ENCODE results near the gene AKAP6. TPM values are rescaled to one million over a fixed set of nuclear protein-coding genes. Genes with fewer than 3 reads are reported as not detected.
"Not testable (repeated sequence)": the region's sequence is repeated elsewhere in the genome, so short reads cannot be mapped to it uniquely, and the experiment has no call there.

The AKAP6 gene
- polyA plus RNA-seq, 6 donors from 2014 or later = 1.6 to 12.4 (median 6.5) TPM

DNA sequence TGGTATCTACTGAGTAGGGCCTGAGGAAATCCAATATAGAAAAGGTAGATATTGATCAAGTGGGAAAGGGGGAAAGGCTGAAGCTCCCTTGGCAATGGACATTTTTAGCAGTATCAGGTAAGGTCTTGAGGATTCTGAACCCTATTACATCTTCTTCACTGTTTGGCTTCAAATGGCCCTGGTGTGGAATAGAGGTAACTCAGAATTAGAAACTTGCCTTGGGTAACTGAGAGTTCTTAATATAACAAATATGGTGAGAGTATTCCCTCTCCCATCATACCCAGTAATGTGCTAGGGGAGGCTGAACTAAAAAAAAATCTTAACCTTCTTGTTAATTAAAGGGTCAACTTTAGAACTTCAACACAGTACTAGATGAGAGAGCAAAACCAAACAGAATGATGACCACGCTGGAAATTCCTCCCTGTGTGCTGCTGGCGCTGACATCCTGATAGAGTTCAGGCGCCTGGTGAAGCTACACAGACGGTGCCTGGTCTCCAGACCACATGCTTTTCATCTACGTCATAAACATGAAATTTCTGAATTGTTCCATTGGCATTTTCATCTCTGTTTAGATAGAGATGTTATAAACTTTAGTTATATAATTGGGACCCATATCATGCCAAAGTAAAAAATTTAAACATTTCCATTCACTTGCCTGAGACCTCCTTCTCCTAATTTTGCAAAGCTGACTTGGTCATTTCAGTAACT, 128.3 kb downstream of the AKAP6 start:
- Mint-ChIP-seq H3K9me3 (peaks cover 0 to 18% (median 5%) of the 10 kb centered on the region in 7 donors), H3K4me3 (no peak overlapping the region), H3K27ac (no peak overlapping the region), H3K36me3 (peaks cover 5 to 8% of the 10 kb centered on the region in 2 donors), H3K27me3 (peaks cover 0 to 21% (median 17%) of the 10 kb centered on the region in 3 donors), H3K4me1 (peaks cover 0 to 4% (median 0%) of the 10 kb centered on the region in 3 donors)
- no peak for DNase-seq
- ATAC-seq (ENCODE audit: low read depth in 2 of 2) = no peak

DNA sequence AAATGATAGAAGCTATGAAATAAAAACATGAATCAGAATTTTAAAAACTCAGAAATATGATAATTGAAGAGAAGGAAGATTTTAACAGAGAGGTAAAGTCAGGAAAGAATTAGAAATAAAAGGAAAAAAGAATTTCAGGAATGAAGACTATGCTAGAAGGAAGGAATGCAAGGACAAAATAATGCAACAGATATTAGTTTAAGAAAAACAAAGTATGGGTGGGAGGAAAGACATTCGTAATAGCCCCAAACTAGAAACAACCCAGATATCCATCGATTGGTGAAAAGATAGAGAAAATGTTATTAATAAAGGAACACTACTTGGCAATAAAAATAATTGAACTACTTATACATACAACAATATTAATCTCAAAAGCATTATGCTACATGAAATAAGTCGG, 129.6 kb downstream of the AKAP6 start:
- peaks cover 0 to 29% (median 17%) of the 10 kb centered on the region in 3 donors for H3K27me3 Mint-ChIP-seq
- no peak for ATAC-seq (ENCODE audit: low read depth in 2 of 2)
- DNase-seq = no peak
- peaks cover 4 to 32% (median 14%) of the 10 kb centered on the region in 7 donors for H3K9me3 Mint-ChIP-seq
- H3K4me3 Mint-ChIP-seq = no peak overlapping the region
- peaks cover 0 to 5% (median 0%) of the 10 kb centered on the region in 3 donors for H3K4me1 Mint-ChIP-seq
- peaks cover 14% of the 10 kb centered on the region in 2 donors for H3K36me3 Mint-ChIP-seq
- no peak overlapping the region for H3K27ac Mint-ChIP-seq

DNA sequence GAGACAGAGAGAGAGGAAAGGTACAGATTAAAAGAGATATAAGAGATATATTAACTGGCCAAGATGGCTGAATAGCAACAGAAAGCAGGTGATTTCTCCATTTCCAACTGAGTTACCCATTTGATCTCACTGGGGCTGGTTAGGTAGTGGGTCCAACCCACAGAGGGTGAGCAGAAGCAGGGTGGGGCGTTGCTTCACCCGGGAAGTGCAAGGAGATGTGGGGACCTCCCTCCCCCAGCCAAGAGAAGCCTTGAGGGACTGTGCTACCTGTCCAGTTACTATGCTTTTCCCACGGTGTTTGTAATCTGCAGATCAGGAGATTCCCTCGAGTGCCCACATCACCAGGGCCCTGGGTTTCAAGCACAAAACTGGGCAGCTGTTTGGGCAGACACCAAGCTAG, 131.2 kb downstream of the AKAP6 start:
- Mint-ChIP-seq H3K4me1 (peaks cover 0 to 3% (median 0%) of the 10 kb centered on the region in 3 donors), H3K27me3 (peaks cover 4 to 29% (median 17%) of the 10 kb centered on the region in 3 donors), H3K27ac (no peak overlapping the region), H3K36me3 (peaks cover 14 to 16% of the 10 kb centered on the region in 2 donors), H3K9me3 (peaks cover 9 to 35% (median 23%) of the 10 kb centered on the region in 7 donors), H3K4me3 (no peak overlapping the region)
- DNase-seq (no peak), ATAC-seq (ENCODE audit: low read depth in 2 of 2) (no peak)

GRCh38 chr14:32462553-32462952, 133.5 kb downstream of the AKAP6 start:
- peaks cover 9 to 41% (median 32%) of the 10 kb centered on the region in 7 donors for H3K9me3 Mint-ChIP-seq
- not testable (repeated sequence) for DNase-seq; H3K4me3 Mint-ChIP-seq; ATAC-seq (ENCODE audit: low read depth in 2 of 2); H3K4me1 Mint-ChIP-seq
- peaks cover 4 to 29% (median 17%) of the 10 kb centered on the region in 3 donors for H3K27me3 Mint-ChIP-seq
- H3K27ac Mint-ChIP-seq = peak overlapping the region in 1 of 6 donors; percentile 38
- peaks cover 14 to 16% of the 10 kb centered on the region in 2 donors for H3K36me3 Mint-ChIP-seq

- no peaks in the 10 kb centered on the region for H3K36me3 Mint-ChIP-seq
- no peak for DNase-seq
- peaks cover 0 to 18% (median 10%) of the 10 kb centered on the region in 7 donors for H3K9me3 Mint-ChIP-seq
- no peak overlapping the region for H3K4me3 Mint-ChIP-seq
- H3K4me1 Mint-ChIP-seq = peaks cover 0 to 2% (median 0%) of the 10 kb centered on the region in 3 donors
- no peak overlapping the region for H3K27ac Mint-ChIP-seq
- no peak for ATAC-seq (ENCODE audit: low read depth in 2 of 2)
- H3K27me3 Mint-ChIP-seq = peaks cover 9 to 12% (median 10%) of the 10 kb centered on the region in 3 donors
These were observed 139.9 kb downstream of the AKAP6 start for GRCh38 chr14:32468955-32469354.

- no peak overlapping the region for H3K27ac Mint-ChIP-seq
- H3K36me3 Mint-ChIP-seq = no peaks in the 10 kb centered on the region
- peaks cover 0 to 15% (median 8%) of the 10 kb centered on the region in 7 donors for H3K9me3 Mint-ChIP-seq
- no peak for ATAC-seq (ENCODE audit: low read depth in 2 of 2)
- DNase-seq = peak; percentile 5
- H3K4me3 Mint-ChIP-seq = no peak overlapping the region
- H3K4me1 Mint-ChIP-seq = peaks cover 0 to 2% (median 0%) of the 10 kb centered on the region in 3 donors
- H3K27me3 Mint-ChIP-seq = peaks cover 9 to 12% (median 10%) of the 10 kb centered on the region in 3 donors
These were observed 140.5 kb downstream of the AKAP6 start for GRCh38 chr14:32469388-32470160.

- no peaks in the 10 kb centered on the region for H3K36me3 Mint-ChIP-seq
- H3K27me3 Mint-ChIP-seq = peaks cover 6 to 10% (median 7%) of the 10 kb centered on the region in 3 donors
- ATAC-seq (ENCODE audit: low read depth in 2 of 2) (no peak), DNase-seq (no peak)
- no peak overlapping the region for H3K4me3 Mint-ChIP-seq
- H3K9me3 Mint-ChIP-seq = peaks cover 0 to 9% (median 6%) of the 10 kb centered on the region in 7 donors
- H3K27ac Mint-ChIP-seq = no peak overlapping the region
- H3K4me1 Mint-ChIP-seq = peaks cover 0 to 2% (median 0%) of the 10 kb centered on the region in 3 donors
These were observed 141.1 kb downstream of the AKAP6 start for GRCh38 chr14:32470161-32470715.

- H3K4me1 Mint-ChIP-seq = peaks cover 0 to 2% (median 0%) of the 10 kb centered on the region in 3 donors
- no peaks in the 10 kb centered on the region for H3K36me3 Mint-ChIP-seq
- DNase-seq (no peak), ATAC-seq (ENCODE audit: low read depth in 2 of 2) (no peak)
- no peak overlapping the region for H3K4me3 Mint-ChIP-seq
- no peak overlapping the region for H3K27ac Mint-ChIP-seq
- H3K9me3 Mint-ChIP-seq = peaks cover 0 to under 1% (median 0%) of the 10 kb centered on the region in 7 donors
- H3K27me3 Mint-ChIP-seq = peaks cover 6 to 10% (median 7%) of the 10 kb centered on the region in 3 donors
These were observed 142.1 kb downstream of the AKAP6 start for GRCh38 chr14:32471181-32471580.

DNA sequence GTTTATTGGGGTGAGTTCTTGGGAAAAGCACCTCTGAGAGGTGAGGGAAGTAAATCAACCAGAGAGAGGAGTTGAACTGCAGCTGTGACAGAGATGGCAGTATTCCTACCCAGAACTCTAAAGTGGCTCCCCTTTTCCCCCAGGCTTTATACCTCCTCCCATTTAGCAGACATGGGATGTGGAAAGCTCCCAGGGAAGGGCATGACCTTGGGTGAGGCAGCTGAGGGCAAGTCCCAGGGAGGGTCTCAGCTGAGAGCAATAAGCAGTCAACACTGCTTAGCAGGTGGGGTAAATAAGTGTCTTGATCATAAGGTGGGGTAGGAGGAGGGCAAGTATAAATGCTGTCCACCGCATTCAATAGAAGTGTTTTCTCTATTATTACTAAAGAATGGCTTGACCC, 143.0 kb downstream of the AKAP6 start:
- no peaks in the 10 kb centered on the region for H3K36me3 Mint-ChIP-seq
- peak overlapping the region in 1 of 6 donors; percentile 3 for H3K27ac Mint-ChIP-seq

DNA sequence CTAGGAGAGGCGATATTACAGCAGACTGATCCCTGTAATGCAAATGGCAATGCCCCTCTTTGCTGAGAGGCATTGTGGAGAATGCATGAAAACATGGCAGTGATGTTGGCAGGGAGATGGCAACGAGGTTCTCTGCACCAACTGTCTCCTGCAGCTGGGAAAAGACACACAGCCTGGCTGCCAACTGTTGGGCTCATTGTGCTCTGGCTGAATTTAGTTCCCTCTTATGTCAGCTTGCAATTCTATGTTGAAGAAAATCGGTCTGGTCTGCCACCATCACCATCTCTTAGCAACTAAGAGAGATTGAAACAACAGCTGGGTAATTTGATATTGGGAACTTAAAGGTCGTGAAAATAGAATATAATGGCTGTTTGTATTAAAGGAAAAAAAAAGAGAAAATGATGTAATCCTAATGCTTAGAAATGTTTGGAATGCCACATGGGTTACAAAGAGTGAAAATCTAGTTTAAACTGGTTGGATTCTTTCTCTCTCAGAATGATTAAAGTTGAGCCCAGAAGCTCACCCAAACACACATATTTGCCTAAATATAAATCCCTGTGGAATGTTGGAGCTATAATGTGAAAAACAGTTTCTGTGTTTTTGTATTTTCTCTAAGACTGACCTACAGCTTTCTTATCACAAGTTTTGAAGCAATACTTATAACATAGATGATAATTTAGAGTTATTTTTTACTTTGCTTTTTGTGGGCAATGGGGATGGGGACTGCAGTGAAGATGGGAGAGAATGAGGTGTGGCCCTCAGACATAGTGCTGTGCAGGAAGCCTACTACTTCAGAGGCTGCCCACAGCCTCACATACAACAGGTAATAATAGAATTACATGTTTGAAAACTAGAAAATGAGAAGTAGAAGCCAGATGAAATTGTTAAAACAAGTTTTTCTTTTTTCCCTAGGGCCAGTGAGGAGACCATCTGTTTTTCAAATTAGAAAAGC, 143.7 kb downstream of the AKAP6 start:
- Mint-ChIP-seq H3K4me1 (peaks cover 0 to 2% (median 0%) of the 10 kb centered on the region in 3 donors), H3K27ac (no peak overlapping the region), H3K4me3 (no peak overlapping the region), H3K27me3 (peaks cover 6 to 10% (median 7%) of the 10 kb centered on the region in 3 donors), H3K36me3 (no peaks in the 10 kb centered on the region), H3K9me3 (no peaks in the 10 kb centered on the region)
- DNase-seq = no peak
- ATAC-seq (ENCODE audit: low read depth in 2 of 2) = no peak

More for the DNA sequence above, 143.0 kb downstream of the AKAP6 start:
- DNase-seq (no peak), ATAC-seq (ENCODE audit: low read depth in 2 of 2) (no peak)
- peaks cover 6 to 10% (median 7%) of the 10 kb centered on the region in 3 donors for H3K27me3 Mint-ChIP-seq
- H3K4me3 Mint-ChIP-seq = no peak overlapping the region
- peaks cover 0 to 2% (median 0%) of the 10 kb centered on the region in 3 donors for H3K4me1 Mint-ChIP-seq
- H3K9me3 Mint-ChIP-seq = no peaks in the 10 kb centered on the region

- Mint-ChIP-seq H3K36me3 (no peaks in the 10 kb centered on the region), H3K9me3 (no peaks in the 10 kb centered on the region), H3K27me3 (peaks cover 6 to 10% (median 7%) of the 10 kb centered on the region in 3 donors), H3K4me1 (peaks cover 0 to under 1% (median 0%) of the 10 kb centered on the region in 3 donors), H3K4me3 (no peak overlapping the region), H3K27ac (peak overlapping the region in 1 of 6 donors; percentile 16)
- no peak for DNase-seq
- no peak for ATAC-seq (ENCODE audit: low read depth in 2 of 2)
These were observed 144.4 kb downstream of the AKAP6 start for GRCh38 chr14:32473464-32473855.

DNA sequence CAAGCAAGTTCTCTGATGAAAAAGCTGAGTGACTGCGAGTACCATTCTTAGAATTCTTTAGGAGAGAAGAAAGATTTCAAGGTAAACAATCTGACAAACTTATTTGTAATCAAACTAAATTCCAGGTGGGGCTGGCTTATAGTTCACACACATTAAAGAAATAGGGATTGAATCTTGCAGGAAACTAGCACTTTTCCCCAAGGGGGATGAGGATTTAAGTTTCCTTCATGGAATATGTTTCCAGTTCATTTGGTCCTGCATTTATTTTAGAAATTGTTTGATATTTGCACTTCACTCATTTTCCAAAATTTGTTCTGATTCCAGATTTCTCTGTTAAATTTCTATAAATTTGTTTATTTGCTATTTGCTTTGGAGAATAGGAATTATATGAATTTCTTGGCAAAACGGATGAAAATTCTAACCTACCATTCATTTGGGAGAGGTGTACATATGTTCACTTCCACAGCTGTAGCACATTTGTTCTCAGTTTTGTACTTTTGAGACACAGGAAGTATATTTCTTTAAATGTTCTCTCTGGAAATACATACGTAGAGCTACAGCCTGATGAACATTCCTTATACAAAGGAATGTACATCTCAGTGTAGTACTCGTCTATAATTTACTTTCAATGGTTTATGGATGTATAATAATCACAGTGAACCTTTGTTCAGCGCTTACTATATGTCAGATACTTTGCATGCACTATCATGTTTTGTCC, 145.5 kb downstream of the AKAP6 start:
- ATAC-seq (ENCODE audit: low read depth in 2 of 2) (no peak), DNase-seq (no peak)
- H3K36me3 Mint-ChIP-seq = no peaks in the 10 kb centered on the region
- peaks cover 6 to 10% (median 7%) of the 10 kb centered on the region in 3 donors for H3K27me3 Mint-ChIP-seq
- H3K4me3 Mint-ChIP-seq = no peak overlapping the region
- H3K9me3 Mint-ChIP-seq = no peaks in the 10 kb centered on the region
- H3K27ac Mint-ChIP-seq = no peak overlapping the region
- H3K4me1 Mint-ChIP-seq = no peaks in the 10 kb centered on the region

Data from naive B cell (primary cell).